Tibial nerve (tissue), 4 donors: ENCODE results near the gene PLEKHG4B. TPM values are rescaled to one million over a fixed set of nuclear protein-coding genes. Genes with fewer than 3 reads are reported as not detected.

Experiments used
- DNase-seq, 2 donors: peaks; one replicate each; pipeline ENCODE4 v3.0.0-alpha.2; 2019; ENCODE audit warnings: low spot score in 2 of 2
- H3K27ac ChIP-seq, 4 donors: fragments of 200-600 bp; sonication (generic) in 3 of 4; one replicate each; pipeline ENCODE4 v1.5.1; 2017 to 2019; ENCODE audit warnings: mild to moderate bottlenecking in 1 of 4
- H3K27me3 ChIP-seq, 2 donors: fragments of 200-600 bp; sonication (generic) in 1 of 2; one replicate each; pipeline versions ENCODE4 v1.5.1 to v1.6.0; 2017 to 2019
- H3K36me3 ChIP-seq, 3 donors: fragments of 200-600 bp; sonication (generic); one replicate each; pipeline ENCODE4 v1.5.1; 2018 to 2019
- H3K4me1 ChIP-seq, 4 donors: fragments of 200-600 bp; sonication (generic) in 3 of 4; one replicate each; pipeline ENCODE4 v1.5.1; 2017 to 2019
- H3K4me3 ChIP-seq, 4 donors: fragments of 200-600 bp; sonication (generic) in 3 of 4; one replicate each; pipeline ENCODE4 v1.5.1; 2017 to 2019; ENCODE audit warnings: mild to moderate bottlenecking in 1 of 4, moderate library complexity in 1 of 4
- H3K9me3 ChIP-seq, 4 donors: fragments of 200-600 bp; sonication (generic) in 3 of 4; one replicate each; pipeline ENCODE4 v1.5.1; 2017 to 2019
- CTCF ChIP-seq, 5 experiments: fragments of 200-600 bp in 3 of 5; fragments of 450-650 bp in 2 of 5; sonication (generic) in 3 of 5; IDR thresholded peaks; one replicate each; pipeline ENCODE4 v1.5.1; 2016 to 2019; ENCODE audit warnings: antibody characterized with exemption in 5 of 5, mild to moderate bottlenecking in 3 of 5, moderate library complexity in 2 of 5
- EP300 ChIP-seq, 2 donors: sonication (generic); formaldehyde crosslinking; IDR thresholded peaks; one replicate each; pipeline ENCODE4 v1.6.1; 2017; ENCODE audit warnings: antibody characterized with exemption in 2 of 2, mild to moderate bottlenecking in 1 of 2
- POLR2A ChIP-seq, 2 donors: fragments of 450-650 bp; IDR thresholded peaks; one replicate each; pipeline ENCODE4 v1.6.1; 2017; ENCODE audit warnings: antibody characterized with exemption in 2 of 2, mild to moderate bottlenecking in 2 of 2, moderate library complexity in 2 of 2
- WGBS, 2 donors: methylation state at CpG; one replicate each; pipeline ENCODE4 v1.1.5; 2018; 5-methylcytosine and 5-hydroxymethylcytosine counted together
- total RNA-seq, 4 donors: library from RNA; depleted of rRNA; stranded (reverse); fragments of >200 nt; gene quantifications; one replicate each; pipeline ENCODE4 v1.1.0, GENCODE V29; 2016

PLEKHG4B gene
- total RNA-seq, 4 donors from 2014 or later: under 0.01 to 0.42 (median 0.26) TPM

- no peaks in the 10 kb centered on the region for H3K9me3 ChIP-seq
- TF ChIP-seq CTCF (IDR thresholded peaks at IDR 0.05) (no peak), POLR2A (IDR thresholded peaks at IDR 0.05) (no peak), EP300 (IDR thresholded peaks at IDR 0.05) (no peak)
- no peak overlapping the region for H3K27ac ChIP-seq
- no peak for DNase-seq
- peaks cover 0 to 49% (median 7%) of the 10 kb centered on the region in 3 donors for H3K36me3 ChIP-seq
- WGBS, 2 donors: 81 to 84% methylated on average over 17 to 22 of the region's 23 CpGs
- H3K27me3 ChIP-seq: no peaks in the 10 kb centered on the region
- no peaks in the 10 kb centered on the region for H3K4me1 ChIP-seq
- no peak overlapping the region for H3K4me3 ChIP-seq
Observed at GRCh38 chr5:199950-200645, 108.1 kb downstream of the PLEKHG4B start.

GRCh38 chr5:200985-201384, 109.0 kb downstream of the PLEKHG4B start:
- Histone ChIP-seq H3K27me3 (no peaks in the 10 kb centered on the region), H3K36me3 (peaks cover 0 to 58% (median 7%) of the 10 kb centered on the region in 3 donors), H3K9me3 (no peaks in the 10 kb centered on the region), H3K27ac (no peak overlapping the region), H3K4me3 (no peak overlapping the region), H3K4me1 (no peaks in the 10 kb centered on the region)
- no peak for DNase-seq
- TF ChIP-seq EP300 (IDR thresholded peaks at IDR 0.05): no peak
- no peak for TF ChIP-seq CTCF (IDR thresholded peaks at IDR 0.05)
- TF ChIP-seq POLR2A (IDR thresholded peaks at IDR 0.05): no peak
- 50 to 72% methylated on average over 1 to 4 of the region's 4 CpGs for WGBS, 2 donors

GRCh38 chr5:201672-202071, 109.7 kb downstream of the PLEKHG4B start:
- peaks cover 0 to 62% (median 7%) of the 10 kb centered on the region in 3 donors for H3K36me3 ChIP-seq

GRCh38 chr5:203246-203930, 111.4 kb downstream of the PLEKHG4B start:
- WGBS, 2 donors: 93 to 94% methylated on average over 25 to 26 of the region's 26 CpGs
- DNase-seq: no peak
- H3K36me3 ChIP-seq: peaks cover 0 to 70% (median 7%) of the 10 kb centered on the region in 3 donors

More at GRCh38 chr5:201672-202071, 109.7 kb downstream of the PLEKHG4B start:
- TF ChIP-seq CTCF (IDR thresholded peaks at IDR 0.05): no peak
- TF ChIP-seq EP300 (IDR thresholded peaks at IDR 0.05): no peak
- TF ChIP-seq POLR2A (IDR thresholded peaks at IDR 0.05): no peak
- no peaks in the 10 kb centered on the region for H3K9me3 ChIP-seq
- H3K4me3 ChIP-seq: no peak overlapping the region
- no peaks in the 10 kb centered on the region for H3K4me1 ChIP-seq
- H3K27ac ChIP-seq: no peak overlapping the region
- no peak for DNase-seq
- WGBS, 2 donors: 84% methylated on average over 8 of the region's 8 CpGs
- H3K27me3 ChIP-seq: no peaks in the 10 kb centered on the region

More at GRCh38 chr5:203246-203930, 111.4 kb downstream of the PLEKHG4B start:
- Histone ChIP-seq H3K4me3 (no peak overlapping the region), H3K4me1 (peaks cover 0 to 9% (median 0%) of the 10 kb centered on the region in 4 donors), H3K27ac (no peak overlapping the region), H3K27me3 (no peaks in the 10 kb centered on the region), H3K9me3 (no peaks in the 10 kb centered on the region)
- no peak for TF ChIP-seq EP300 (IDR thresholded peaks at IDR 0.05)
- TF ChIP-seq POLR2A (IDR thresholded peaks at IDR 0.05): no peak
- TF ChIP-seq CTCF (IDR thresholded peaks at IDR 0.05): no peak
